IMR-90 (cell line): ENCODE measurements around the gene GFY. TPM values are rescaled to one million over a fixed set of nuclear protein-coding genes. Genes with fewer than 3 reads are reported as not detected.

Experiments
- ATAC-seq: fragments of 200-7000 bp; cut with Tn5 transposase; 2 replicates; pipeline ENCODE4 v1.9.1; 2020; ENCODE audit warnings: low read depth, mild to moderate bottlenecking, moderate library complexity
- BruUV-seq: library from RNA; stranded (reverse); fragments of 400-500 nt; replicated peaks from 2 replicates; lab custom pipeline; 2021; lab: Mats Ljungman, UMichigan
- CTCF ChIA-PET: fragments of 300-600 bp; formaldehyde crosslinking; extraction: SDS; loops from one replicate; lab custom pipeline; 2021; ENCODE audit warnings: antibody characterized with exemption; lab: Yijun Ruan, JAX
- POLR2A ChIA-PET: fragments of 300-600 bp; sonication (Branson Sonifier 250); formaldehyde crosslinking; loops from one replicate; lab custom pipeline; 2022; ENCODE audit warnings: antibody characterized with exemption; ENCODE audit not compliant: unreplicated experiment; lab: Charles Lee
- DNase-seq: peaks from one replicate; pipeline ENCODE4 v3.0.0; 2013
- H2AFZ ChIP-seq: replicated peaks from 2 replicates; pipeline ENCODE3; 2013; ENCODE audit warnings: low read length, mild to moderate bottlenecking; ENCODE audit not compliant: poor library complexity
- H2AK5ac ChIP-seq: 2 replicates; pipeline ENCODE4 v1.6.1; 2013; ENCODE audit warnings: low read depth, low read length, inconsistent platforms
- H2AK9ac ChIP-seq: replicated peaks from 2 replicates; pipeline ENCODE3; 2013; ENCODE audit warnings: mild to moderate bottlenecking, low read depth, low read length, moderate library complexity; ENCODE audit not compliant: poor library complexity
- H2BK120ac ChIP-seq: 2 replicates; pipeline ENCODE4 v1.6.1; 2013; ENCODE audit warnings: low read depth, low read length, inconsistent platforms
- H2BK15ac ChIP-seq: 3 replicates; pipeline ENCODE4 v1.6.1; 2013; ENCODE audit warnings: low read depth, low read length, inconsistent platforms
- H2BK20ac ChIP-seq: 2 replicates; pipeline ENCODE4 v1.6.1; 2013; ENCODE audit warnings: low read depth, mild to moderate bottlenecking, inconsistent platforms, low read length, moderate library complexity
- H2BK5ac ChIP-seq: 2 replicates; pipeline ENCODE4 v1.6.1; 2013; ENCODE audit warnings: mild to moderate bottlenecking, low read depth, low read length, inconsistent platforms; ENCODE audit not compliant: poor library complexity, severe bottlenecking
- H3K14ac ChIP-seq: replicated peaks from 2 replicates; pipeline ENCODE4 v1.6.1; 2013; ENCODE audit warnings: low read depth, low read length, inconsistent platforms
- H3K18ac ChIP-seq: 2 replicates; pipeline ENCODE4 v1.6.1; 2013; ENCODE audit warnings: low read depth, low read length, control low read depth
- H3K23ac ChIP-seq: 2 replicates; pipeline ENCODE4 v1.6.1; 2013; ENCODE audit warnings: low read depth, low read length, inconsistent platforms
- H3K27ac ChIP-seq: 2 replicates; pipeline ENCODE4 v1.5.1; 2013; ENCODE audit warnings: mild to moderate bottlenecking, control low read depth, low read length; ENCODE audit not compliant: insufficient read depth
- H3K27me3 ChIP-seq: 2 replicates; pipeline ENCODE4 v1.6.1; 2013; ENCODE audit warnings: low read length; ENCODE audit not compliant: control insufficient read depth, insufficient read depth
- H3K36me3 ChIP-seq: 2 replicates; pipeline ENCODE4 v1.6.1; 2013; ENCODE audit warnings: low read length, mixed read lengths; ENCODE audit not compliant: control insufficient read depth, insufficient read depth
- H3K4ac ChIP-seq: 2 replicates; pipeline ENCODE4 v1.6.1; 2013; ENCODE audit warnings: low read depth, low read length, inconsistent platforms
- H3K4me1 ChIP-seq: 2 replicates; pipeline ENCODE4 v1.6.1; 2013; ENCODE audit warnings: low read length, mixed read lengths; ENCODE audit not compliant: control insufficient read depth, insufficient read depth
- H3K4me2 ChIP-seq: 2 replicates; pipeline ENCODE4 v1.6.1; 2013; ENCODE audit warnings: low read depth, mild to moderate bottlenecking, control low read depth, low read length, moderate library complexity
- H3K4me3 ChIP-seq: 2 replicates; pipeline ENCODE4 v1.5.1; 2013; ENCODE audit warnings: low read depth, mild to moderate bottlenecking, control low read depth, low read length, moderate library complexity; ENCODE audit not compliant: insufficient read depth
- H3K56ac ChIP-seq: 2 replicates; pipeline ENCODE4 v1.6.1; 2013; ENCODE audit warnings: low read length, inconsistent platforms; ENCODE audit not compliant: insufficient read depth; ENCODE audit errors: extremely low read depth
- H3K79me1 ChIP-seq, 2 experiments: 2 replicates each; pipeline ENCODE4 v1.6.1; 2013; ENCODE audit warnings: low read length in 2 of 2, inconsistent platforms in 1 of 2, low read depth in 1 of 2
- H3K9ac ChIP-seq: 2 replicates; pipeline ENCODE4 v1.6.1; 2013; ENCODE audit warnings: low read depth, low read length, control low read depth
- H3K9me1 ChIP-seq: 2 replicates; pipeline ENCODE4 v1.6.1; 2013; ENCODE audit warnings: low read length, inconsistent platforms; ENCODE audit not compliant: insufficient read depth
- H3K9me3 ChIP-seq: 2 replicates; pipeline ENCODE4 v1.6.1; 2013; ENCODE audit warnings: low read length; ENCODE audit not compliant: control insufficient read depth, insufficient read depth
- H4K20me1 ChIP-seq: 2 replicates; pipeline ENCODE4 v1.6.1; 2013; ENCODE audit warnings: low read length, inconsistent platforms; ENCODE audit not compliant: insufficient read depth
- H4K5ac ChIP-seq: 2 replicates; pipeline ENCODE4 v1.6.1; 2013; ENCODE audit warnings: mild to moderate bottlenecking, low read depth, low read length, control low read depth
- H4K8ac ChIP-seq, 2 experiments: 2 replicates each; pipeline ENCODE4 v1.6.1; 2013; ENCODE audit warnings: low read depth in 2 of 2, low read length in 2 of 2, control low read depth in 1 of 2, inconsistent platforms in 1 of 2
- H4K91ac ChIP-seq: 2 replicates; pipeline ENCODE4 v1.6.1; 2013; ENCODE audit warnings: low read depth, low read length, inconsistent platforms; ENCODE audit not compliant: insufficient read depth
- BHLHE40 ChIP-seq: fragments of 150-350 bp; IDR thresholded peaks from 2 replicates; pipeline ENCODE4 v1.6.1; 2016; ENCODE audit warnings: mild to moderate bottlenecking, low read depth, low read length
- RAD21 ChIP-seq: IDR thresholded peaks from 2 replicates; pipeline ENCODE4 v1.6.1; 2012; ENCODE audit warnings: low read length, improper control_type of control experiment
- SMC3 ChIP-seq: fragments of 150-350 bp; IDR thresholded peaks from 2 replicates; pipeline ENCODE4 v1.6.1; 2016; ENCODE audit warnings: low read depth, mild to moderate bottlenecking, antibody characterized with exemption, low read length, moderate library complexity
- WGBS, 2 experiments: methylation state at CpG; one replicate each; pipeline versions ENCODE4 v1.1.5 to v1.1.7; 2013; ENCODE audit warnings: missing lambda C conversion rate in 2 of 2; ENCODE audit not compliant: insufficient read length in 1 of 2; ENCODE audit errors: extremely low coverage in 2 of 2; 5-methylcytosine and 5-hydroxymethylcytosine counted together
- dilution Hi-C: fragments of 300-500 bp; cut with HindIII; formaldehyde crosslinking; loops from one replicate; pipeline ENCODE4 v1.14.3; 2018; ENCODE audit warnings: low sequenced_read_pairs; ENCODE audit not compliant: unreplicated experiment
- in situ Hi-C: fragments of 300-500 bp; cut with MboI; formaldehyde crosslinking; loops from 3 replicates; pipeline ENCODE4 v1.14.3; 2019; ENCODE audit warnings: low sequenced_read_pairs, inconsistent platforms, mixed read lengths
- intact Hi-C: fragments of 100-400 bp; cut with micrococcal nuclease; formaldehyde crosslinking; loops from 2 replicates; pipeline ENCODE4 v1.10.0; 2022
- polyA plus RNA-seq, 3 experiments: library from polyadenylated mRNA; depleted of rRNA; stranded (reverse); fragments of >200 nt; gene quantifications; 2 replicates each; pipeline ENCODE4 v1.2.3, GENCODE V29; 2012; ENCODE audit warnings: low replicate concordance in 1 of 3
- total RNA-seq: library from RNA; depleted of rRNA; stranded (reverse); fragments of >200 nt; gene quantifications from 2 replicates; pipeline ENCODE4 v1.2.3, GENCODE V29; 2012

GFY gene
- total and polyA plus RNA-seq, 2 of the 4 experiments (the other 2 are of a cell fraction): not detected

GRCh38 chr19:49421039-49421877 lies 3.9 kb upstream of the GFY start:
- intact Hi-C loops (no loop called here), dilution Hi-C loops (no loop called here), in situ Hi-C loops (no loop called here)
- Histone ChIP-seq H3K18ac (no peak overlapping the region), H3K27me3 (peaks cover 94% of the 10 kb centered on the region), H3K4me3 (no peak overlapping the region), H3K4me1 (peaks cover 2% of the 10 kb centered on the region; the same call in 1 of the 2 replicates), H3K27ac (no peak overlapping the region), H4K20me1 (no peaks in the 10 kb centered on the region), H2AK5ac (no peak overlapping the region), H4K8ac (no peak overlapping the region), H3K9ac (no peak overlapping the region), H2AFZ (no peak overlapping the region), H4K5ac (no peak overlapping the region), H3K56ac (no peak overlapping the region), H2AK9ac (no peak overlapping the region), H3K4ac (no peak overlapping the region), H3K14ac (no peak overlapping the region), H3K36me3 (no peaks in the 10 kb centered on the region), H4K91ac (no peak overlapping the region), H2BK15ac (no peak overlapping the region), H3K4me2 (no peak overlapping the region), H3K79me1 (no peaks in the 10 kb centered on the region), H2BK20ac (no peak overlapping the region), H3K9me1 (no peaks in the 10 kb centered on the region), H2BK120ac (no peak overlapping the region), H3K23ac (no peak overlapping the region), H3K9me3 (0 out of 2 replicates have a peak, but pooled peaks cover 2% of the 10 kb centered on the region), H2BK5ac (no peak overlapping the region)
- ATAC-seq: peak; percentile 79
- WGBS, 2 experiments: 9% methylated on average over 28 of the region's 48 CpGs; no CpG with 5 or more reads in 1 of the 2 experiments
- no peak for TF ChIP-seq RAD21
- TF ChIP-seq BHLHE40: no peak
- TF ChIP-seq SMC3: no peak
- CTCF ChIA-PET: no interaction called here
- POLR2A ChIA-PET: no interaction called here
- no TSS peak for BruUV-seq
- DNase-seq: peak; percentile 17
